IMR-90 (cell line): Measurements from ENCODE around the gene RAET1G. TPM values are rescaled to one million over a fixed set of nuclear protein-coding genes. Genes with fewer than 3 reads are reported as not detected.

Experiments
- ATAC-seq: fragments of 200-7000 bp; cut with Tn5 transposase; 2 replicates; pipeline ENCODE4 v1.9.1; 2020; ENCODE audit warnings: low read depth, mild to moderate bottlenecking, moderate library complexity
- BruUV-seq: library from RNA; stranded (reverse); fragments of 400-500 nt; replicated peaks from 2 replicates; lab custom pipeline; 2021; lab: Mats Ljungman, UMichigan
- CTCF ChIA-PET: fragments of 300-600 bp; formaldehyde crosslinking; extraction: SDS; loops from one replicate; lab custom pipeline; 2021; ENCODE audit warnings: antibody characterized with exemption; lab: Yijun Ruan, JAX
- POLR2A ChIA-PET: fragments of 300-600 bp; sonication (Branson Sonifier 250); formaldehyde crosslinking; loops from one replicate; lab custom pipeline; 2022; ENCODE audit warnings: antibody characterized with exemption; ENCODE audit not compliant: unreplicated experiment; lab: Charles Lee
- DNase-seq: peaks from one replicate; pipeline ENCODE4 v3.0.0; 2013
- H2AFZ ChIP-seq: replicated peaks from 2 replicates; pipeline ENCODE3; 2013; ENCODE audit warnings: low read length, mild to moderate bottlenecking; ENCODE audit not compliant: poor library complexity
- H2AK5ac ChIP-seq: 2 replicates; pipeline ENCODE4 v1.6.1; 2013; ENCODE audit warnings: low read depth, low read length, inconsistent platforms
- H2AK9ac ChIP-seq: replicated peaks from 2 replicates; pipeline ENCODE3; 2013; ENCODE audit warnings: mild to moderate bottlenecking, low read depth, low read length, moderate library complexity; ENCODE audit not compliant: poor library complexity
- H2BK120ac ChIP-seq: 2 replicates; pipeline ENCODE4 v1.6.1; 2013; ENCODE audit warnings: low read depth, low read length, inconsistent platforms
- H2BK15ac ChIP-seq: 3 replicates; pipeline ENCODE4 v1.6.1; 2013; ENCODE audit warnings: low read depth, low read length, inconsistent platforms
- H2BK20ac ChIP-seq: 2 replicates; pipeline ENCODE4 v1.6.1; 2013; ENCODE audit warnings: low read depth, mild to moderate bottlenecking, inconsistent platforms, low read length, moderate library complexity
- H2BK5ac ChIP-seq: 2 replicates; pipeline ENCODE4 v1.6.1; 2013; ENCODE audit warnings: mild to moderate bottlenecking, low read depth, low read length, inconsistent platforms; ENCODE audit not compliant: poor library complexity, severe bottlenecking
- H3K14ac ChIP-seq: replicated peaks from 2 replicates; pipeline ENCODE4 v1.6.1; 2013; ENCODE audit warnings: low read depth, low read length, inconsistent platforms
- H3K18ac ChIP-seq: 2 replicates; pipeline ENCODE4 v1.6.1; 2013; ENCODE audit warnings: low read depth, low read length, control low read depth
- H3K23ac ChIP-seq: 2 replicates; pipeline ENCODE4 v1.6.1; 2013; ENCODE audit warnings: low read depth, low read length, inconsistent platforms
- H3K27ac ChIP-seq: 2 replicates; pipeline ENCODE4 v1.5.1; 2013; ENCODE audit warnings: mild to moderate bottlenecking, control low read depth, low read length; ENCODE audit not compliant: insufficient read depth
- H3K27me3 ChIP-seq: 2 replicates; pipeline ENCODE4 v1.6.1; 2013; ENCODE audit warnings: low read length; ENCODE audit not compliant: control insufficient read depth, insufficient read depth
- H3K36me3 ChIP-seq: 2 replicates; pipeline ENCODE4 v1.6.1; 2013; ENCODE audit warnings: low read length, mixed read lengths; ENCODE audit not compliant: control insufficient read depth, insufficient read depth
- H3K4ac ChIP-seq: 2 replicates; pipeline ENCODE4 v1.6.1; 2013; ENCODE audit warnings: low read depth, low read length, inconsistent platforms
- H3K4me1 ChIP-seq: 2 replicates; pipeline ENCODE4 v1.6.1; 2013; ENCODE audit warnings: low read length, mixed read lengths; ENCODE audit not compliant: control insufficient read depth, insufficient read depth
- H3K4me2 ChIP-seq: 2 replicates; pipeline ENCODE4 v1.6.1; 2013; ENCODE audit warnings: low read depth, mild to moderate bottlenecking, control low read depth, low read length, moderate library complexity
- H3K4me3 ChIP-seq: 2 replicates; pipeline ENCODE4 v1.5.1; 2013; ENCODE audit warnings: low read depth, mild to moderate bottlenecking, control low read depth, low read length, moderate library complexity; ENCODE audit not compliant: insufficient read depth
- H3K56ac ChIP-seq: 2 replicates; pipeline ENCODE4 v1.6.1; 2013; ENCODE audit warnings: low read length, inconsistent platforms; ENCODE audit not compliant: insufficient read depth; ENCODE audit errors: extremely low read depth
- H3K79me1 ChIP-seq, 2 experiments: 2 replicates each; pipeline ENCODE4 v1.6.1; 2013; ENCODE audit warnings: low read length in 2 of 2, inconsistent platforms in 1 of 2, low read depth in 1 of 2
- H3K9ac ChIP-seq: 2 replicates; pipeline ENCODE4 v1.6.1; 2013; ENCODE audit warnings: low read depth, low read length, control low read depth
- H3K9me1 ChIP-seq: 2 replicates; pipeline ENCODE4 v1.6.1; 2013; ENCODE audit warnings: low read length, inconsistent platforms; ENCODE audit not compliant: insufficient read depth
- H3K9me3 ChIP-seq: 2 replicates; pipeline ENCODE4 v1.6.1; 2013; ENCODE audit warnings: low read length; ENCODE audit not compliant: control insufficient read depth, insufficient read depth
- H4K20me1 ChIP-seq: 2 replicates; pipeline ENCODE4 v1.6.1; 2013; ENCODE audit warnings: low read length, inconsistent platforms; ENCODE audit not compliant: insufficient read depth
- H4K5ac ChIP-seq: 2 replicates; pipeline ENCODE4 v1.6.1; 2013; ENCODE audit warnings: mild to moderate bottlenecking, low read depth, low read length, control low read depth
- H4K8ac ChIP-seq, 2 experiments: 2 replicates each; pipeline ENCODE4 v1.6.1; 2013; ENCODE audit warnings: low read depth in 2 of 2, low read length in 2 of 2, control low read depth in 1 of 2, inconsistent platforms in 1 of 2
- H4K91ac ChIP-seq: 2 replicates; pipeline ENCODE4 v1.6.1; 2013; ENCODE audit warnings: low read depth, low read length, inconsistent platforms; ENCODE audit not compliant: insufficient read depth
- BHLHE40 ChIP-seq: fragments of 150-350 bp; IDR thresholded peaks from 2 replicates; pipeline ENCODE4 v1.6.1; 2016; ENCODE audit warnings: mild to moderate bottlenecking, low read depth, low read length
- CEBPB ChIP-seq: IDR thresholded peaks from 2 replicates; pipeline ENCODE4 v1.6.1; 2012; ENCODE audit warnings: low read depth, low read length, improper control_type of control experiment
- ELK1 ChIP-seq: fragments of 150-350 bp; IDR thresholded peaks from 2 replicates; pipeline ENCODE4 v1.6.1; 2016; ENCODE audit warnings: low read depth, mild to moderate bottlenecking, low read length, moderate library complexity, borderline replicate concordance
- FOS ChIP-seq: fragments of 150-350 bp; IDR thresholded peaks from 2 replicates; pipeline ENCODE4 v1.6.1; 2016; ENCODE audit warnings: low read depth, low read length
- MAFK ChIP-seq: IDR thresholded peaks from 2 replicates; pipeline ENCODE4 v1.6.1; 2012; ENCODE audit warnings: low read depth, low read length, improper control_type of control experiment
- MXI1 ChIP-seq: IDR thresholded peaks from 2 replicates; pipeline ENCODE4 v1.6.1; 2012; ENCODE audit warnings: low read depth, mild to moderate bottlenecking, low read length, moderate library complexity, borderline replicate concordance
- NFE2L2 ChIP-seq: fragments of 150-350 bp; IDR thresholded peaks from 2 replicates; pipeline ENCODE4 v1.6.1; 2016; ENCODE audit warnings: low read depth, mild to moderate bottlenecking, low read length
- POLR2A ChIP-seq: IDR thresholded peaks from 2 replicates; pipeline ENCODE4 v1.6.1; 2012; ENCODE audit warnings: mild to moderate bottlenecking, low read depth, low read length
- SMC3 ChIP-seq: fragments of 150-350 bp; IDR thresholded peaks from 2 replicates; pipeline ENCODE4 v1.6.1; 2016; ENCODE audit warnings: low read depth, mild to moderate bottlenecking, antibody characterized with exemption, low read length, moderate library complexity
- WGBS, 2 experiments: methylation state at CpG; one replicate each; pipeline versions ENCODE4 v1.1.5 to v1.1.7; 2013; ENCODE audit warnings: missing lambda C conversion rate in 2 of 2; ENCODE audit not compliant: insufficient read length in 1 of 2; ENCODE audit errors: extremely low coverage in 2 of 2; 5-methylcytosine and 5-hydroxymethylcytosine counted together
- dilution Hi-C: fragments of 300-500 bp; cut with HindIII; formaldehyde crosslinking; loops from one replicate; pipeline ENCODE4 v1.14.3; 2018; ENCODE audit warnings: low sequenced_read_pairs; ENCODE audit not compliant: unreplicated experiment
- in situ Hi-C: fragments of 300-500 bp; cut with MboI; formaldehyde crosslinking; loops from 3 replicates; pipeline ENCODE4 v1.14.3; 2019; ENCODE audit warnings: low sequenced_read_pairs, inconsistent platforms, mixed read lengths
- intact Hi-C: fragments of 100-400 bp; cut with micrococcal nuclease; formaldehyde crosslinking; loops from 2 replicates; pipeline ENCODE4 v1.10.0; 2022
- polyA plus RNA-seq, 3 experiments: library from polyadenylated mRNA; depleted of rRNA; stranded (reverse); fragments of >200 nt; gene quantifications; 2 replicates each; pipeline ENCODE4 v1.2.3, GENCODE V29; 2012; ENCODE audit warnings: low replicate concordance in 1 of 3
- total RNA-seq: library from RNA; depleted of rRNA; stranded (reverse); fragments of >200 nt; gene quantifications from 2 replicates; pipeline ENCODE4 v1.2.3, GENCODE V29; 2012

The RAET1G gene
- total and polyA plus RNA-seq, 2 of the 4 experiments (the other 2 are of a cell fraction) = 1.3 to 4.2 TPM

GRCh38 chr6:149907317-149907716 lies 15.6 kb downstream of the RAET1G start:
- no peak overlapping the region for H4K91ac ChIP-seq
- H3K79me1 ChIP-seq = no peaks in the 10 kb centered on the region
- no CpG with 5 or more reads among the region's 2 CpGs for WGBS, 2 experiments
- in situ Hi-C loops = no loop called here
- no peak overlapping the region for H4K5ac ChIP-seq
- H3K23ac ChIP-seq = no peak overlapping the region
- H2BK120ac ChIP-seq = no peak overlapping the region
- H2AK9ac ChIP-seq = no peak overlapping the region
- no peak overlapping the region for H3K4ac ChIP-seq
- H4K20me1 ChIP-seq = no peaks in the 10 kb centered on the region
- H3K9me1 ChIP-seq = no peaks in the 10 kb centered on the region
- ATAC-seq (no peak), DNase-seq (no peak)
- peaks cover 14% of the 10 kb centered on the region for H3K27me3 ChIP-seq
- no peak overlapping the region for H3K18ac ChIP-seq
- no peak overlapping the region for H2BK20ac ChIP-seq
- H2BK5ac ChIP-seq = no peak overlapping the region
- no peaks in the 10 kb centered on the region for H3K4me1 ChIP-seq
- intact Hi-C loops = no loop called here
- TF ChIP-seq MXI1 = no peak
- TF ChIP-seq CEBPB = no peak
- TF ChIP-seq BHLHE40 = no peak
- TF ChIP-seq FOS = no peak
- no peak for TF ChIP-seq NFE2L2
- TF ChIP-seq ELK1 = no peak
- TF ChIP-seq MAFK = no peak
- no peak for TF ChIP-seq POLR2A
- TF ChIP-seq SMC3 = no peak
- H3K56ac ChIP-seq = no peak overlapping the region
- no peak overlapping the region for H2AFZ ChIP-seq
- POLR2A ChIA-PET = no interaction called here
- peaks cover 12% of the 10 kb centered on the region for H3K9me3 ChIP-seq
- no peak overlapping the region for H3K14ac ChIP-seq
- dilution Hi-C loops = no loop called here
- H3K27ac ChIP-seq = no peak overlapping the region
- CTCF ChIA-PET = no interaction called here
- no peak overlapping the region for H3K4me3 ChIP-seq
- no peak overlapping the region for H3K9ac ChIP-seq
- H4K8ac ChIP-seq = no peak overlapping the region
- H2BK15ac ChIP-seq = no peak overlapping the region
- H3K4me2 ChIP-seq = no peak overlapping the region
- no peak overlapping the region for H2AK5ac ChIP-seq
- BruUV-seq = no TSS peak
- H3K36me3 ChIP-seq = no peaks in the 10 kb centered on the region
